Anterior cingulate cortex (tissue), 58 donors: ENCODE results near the gene WNT10A.

ENCODE experiments used
- DNase-seq, 58 donors: peaks; one replicate each; lab custom pipeline; 2025; lab: John Stamatoyannopoulos, UW

WNT10A gene

GRCh38 chr2:218891275-218892135, 10.9 kb downstream of the WNT10A start:
- DNase-seq = no peak

GRCh38 chr2:218892693-218893348, 12.2 kb downstream of the WNT10A start:
- DNase-seq = peak in 45 of 58 donors; percentile 15 to 74 (median 43)

GRCh38 chr2:218893349-218894150, 12.9 kb downstream of the WNT10A start:
- DNase-seq = no peak

GRCh38 chr2:218894151-218894879, 13.7 kb downstream of the WNT10A start:
- DNase-seq = no peak

- DNase-seq = no peak
These were observed 14.2 kb downstream of the WNT10A start for GRCh38 chr2:218894880-218895157.

GRCh38 chr2:218895326-218895725, 14.7 kb downstream of the WNT10A start:
- DNase-seq = no peak

GRCh38 chr2:218895759-218896500, 15.3 kb downstream of the WNT10A start:
- no peak for DNase-seq

GRCh38 chr2:218896501-218897393, 16.1 kb downstream of the WNT10A start:
- peak in 3 of 58 donors; percentile 24 to 64 (median 30) for DNase-seq

- DNase-seq = no peak
These were observed 16.9 kb downstream of the WNT10A start for GRCh38 chr2:218897394-218898108.

- DNase-seq = peak in 37 of 58 donors; percentile 7 to 66 (median 32)
These were observed 17.6 kb downstream of the WNT10A start for GRCh38 chr2:218898109-218898878.

- DNase-seq = no peak
These were observed 18.5 kb downstream of the WNT10A start for GRCh38 chr2:218899147-218899546.

- no peak for DNase-seq
These were observed 21.8 kb downstream of the WNT10A start for GRCh38 chr2:218902427-218902826.

- DNase-seq = no peak
These were observed 23.5 kb downstream of the WNT10A start for GRCh38 chr2:218904176-218904575.

- peak in 54 of 58 donors; percentile 19 to 88 (median 62) for DNase-seq
These were observed 28.3 kb downstream of the WNT10A start for GRCh38 chr2:218908721-218909619.

GRCh38 chr2:218910741-218911140, 30.1 kb downstream of the WNT10A start:
- DNase-seq = peak in 6 of 58 donors; percentile 8 to 43 (median 20)

- DNase-seq = no peak
These were observed 39.9 kb downstream of the WNT10A start for GRCh38 chr2:218920504-218920903.
